Thyroid gland (tissue), 4 donors: ENCODE results near the gene UCN2. TPM values are rescaled to one million over a fixed set of nuclear protein-coding genes. Genes with fewer than 3 reads are reported as not detected.

Source experiments
- DNase-seq, 2 donors: peaks; one replicate each; pipeline ENCODE4 v3.0.0-alpha.2; 2019
- H3K27ac ChIP-seq, 3 donors: fragments of 200-600 bp; sonication (generic); 1 replicate in 2 of 3; 2 replicates in 1 of 3; pipeline ENCODE4 v1.5.1; 2016 to 2019; ENCODE audit warnings: mild to moderate bottlenecking in 1 of 3, moderate library complexity in 1 of 3
- H3K27me3 ChIP-seq: fragments of 200-600 bp; sonication (generic); one replicate; pipeline ENCODE4 v1.5.1; 2019
- H3K36me3 ChIP-seq, 2 donors: fragments of 200-600 bp; sonication (generic); one replicate each; pipeline ENCODE4 v1.5.1; 2016 to 2019
- H3K4me1 ChIP-seq, 2 donors: fragments of 200-600 bp; sonication (generic); one replicate each; pipeline ENCODE4 v1.5.1; 2017 to 2019
- H3K4me3 ChIP-seq, 3 donors: fragments of 200-600 bp; sonication (generic); replicated peaks in 1 of 3; 1 replicate in 2 of 3; 2 replicates in 1 of 3; pipeline ENCODE4 v1.5.1; 2016; ENCODE audit warnings: mild to moderate bottlenecking in 1 of 3
- H3K9me3 ChIP-seq: fragments of 200-600 bp; sonication (generic); one replicate; pipeline ENCODE4 v1.5.1; 2017
- POLR2A ChIP-seq, 2 donors: fragments of 450-650 bp; IDR thresholded peaks; one replicate each; pipeline ENCODE4 v1.6.1; 2017; ENCODE audit warnings: antibody characterized with exemption in 2 of 2, mild to moderate bottlenecking in 2 of 2, moderate library complexity in 1 of 2
- WGBS, 2 donors: methylation state at CpG; one replicate each; pipeline ENCODE4 v1.1.5; 2017; 5-methylcytosine and 5-hydroxymethylcytosine counted together
- intact Hi-C: fragments of 100-400 bp; cut with DNase I; formaldehyde crosslinking; loops from one replicate; pipeline ENCODE4 v1.15.1; 2023
- total RNA-seq, 4 donors: library from RNA; depleted of rRNA; stranded (reverse); fragments of >200 nt; gene quantifications; one replicate each; pipeline ENCODE4 v1.2.3, GENCODE V29; 2016
- TF ChIP-seq, protein P1 (sequence below), 6 experiments: fragments of 200-600 bp in 3 of 6; fragments of 450-650 bp in 3 of 6; sonication (generic) in 3 of 6; IDR thresholded peaks; one replicate each; pipeline ENCODE4 v1.5.1; 2016 to 2019; ENCODE audit warnings: antibody characterized with exemption in 6 of 6, mild to moderate bottlenecking in 2 of 6, inconsistent platforms in 1 of 6, moderate library complexity in 1 of 6

The UCN2 gene
- total RNA-seq, 4 donors from 2014 or later: not detected

DNA sequence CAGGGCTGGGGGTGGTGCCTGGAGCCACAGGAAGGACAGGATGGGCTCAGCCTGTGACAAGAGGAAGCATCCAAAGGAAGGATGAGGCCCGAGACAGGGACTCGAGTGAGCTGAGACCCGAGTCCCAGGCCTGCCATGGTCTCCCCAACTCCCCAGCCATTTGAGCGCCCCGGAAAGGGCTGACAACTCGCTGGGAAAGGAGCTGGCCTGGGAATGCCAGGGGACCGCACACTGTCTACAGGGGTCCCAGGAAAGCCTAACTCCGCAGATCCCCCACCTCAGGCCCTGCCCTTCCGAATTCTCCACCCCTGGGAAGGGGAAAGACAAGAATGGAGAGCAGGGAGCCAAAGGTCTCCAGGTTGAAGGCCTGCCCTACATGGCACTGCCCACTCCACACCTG is 38.6 kb downstream of the UCN2 start:
- TF ChIP-seq, protein P1, sequence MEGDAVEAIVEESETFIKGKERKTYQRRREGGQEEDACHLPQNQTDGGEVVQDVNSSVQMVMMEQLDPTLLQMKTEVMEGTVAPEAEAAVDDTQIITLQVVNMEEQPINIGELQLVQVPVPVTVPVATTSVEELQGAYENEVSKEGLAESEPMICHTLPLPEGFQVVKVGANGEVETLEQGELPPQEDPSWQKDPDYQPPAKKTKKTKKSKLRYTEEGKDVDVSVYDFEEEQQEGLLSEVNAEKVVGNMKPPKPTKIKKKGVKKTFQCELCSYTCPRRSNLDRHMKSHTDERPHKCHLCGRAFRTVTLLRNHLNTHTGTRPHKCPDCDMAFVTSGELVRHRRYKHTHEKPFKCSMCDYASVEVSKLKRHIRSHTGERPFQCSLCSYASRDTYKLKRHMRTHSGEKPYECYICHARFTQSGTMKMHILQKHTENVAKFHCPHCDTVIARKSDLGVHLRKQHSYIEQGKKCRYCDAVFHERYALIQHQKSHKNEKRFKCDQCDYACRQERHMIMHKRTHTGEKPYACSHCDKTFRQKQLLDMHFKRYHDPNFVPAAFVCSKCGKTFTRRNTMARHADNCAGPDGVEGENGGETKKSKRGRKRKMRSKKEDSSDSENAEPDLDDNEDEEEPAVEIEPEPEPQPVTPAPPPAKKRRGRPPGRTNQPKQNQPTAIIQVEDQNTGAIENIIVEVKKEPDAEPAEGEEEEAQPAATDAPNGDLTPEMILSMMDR (IDR thresholded peaks at IDR 0.05): no peak
- TF ChIP-seq POLR2A (IDR thresholded peaks at IDR 0.05): no peak
- H3K27ac ChIP-seq: no peak overlapping the region
- no peak for DNase-seq
- H3K9me3 ChIP-seq: no peaks in the 10 kb centered on the region
- no peak overlapping the region for H3K4me3 ChIP-seq
- no peaks in the 10 kb centered on the region for H3K27me3 ChIP-seq
- H3K4me1 ChIP-seq: no peaks in the 10 kb centered on the region
- intact Hi-C loops: no loop called here
- no peaks in the 10 kb centered on the region for H3K36me3 ChIP-seq
- WGBS, 2 donors: 87 to 91% methylated on average over 7 to 9 of the region's 9 CpGs

GRCh38 chr3:48521635-48522034 is 41.9 kb downstream of the UCN2 start:
- Histone ChIP-seq H3K27me3 (no peaks in the 10 kb centered on the region), H3K4me1 (peaks cover 0 to 8% of the 10 kb centered on the region in 2 donors), H3K4me3 (no peak overlapping the region), H3K27ac (no peak overlapping the region), H3K36me3 (no peaks in the 10 kb centered on the region), H3K9me3 (no peaks in the 10 kb centered on the region)
- DNase-seq: no peak
- intact Hi-C loops: no loop called here
- 93 to 95% methylated on average over 5 to 6 of the region's 6 CpGs for WGBS, 2 donors
- no peak for TF ChIP-seq POLR2A (IDR thresholded peaks at IDR 0.05)
- TF ChIP-seq, protein P1 (IDR thresholded peaks at IDR 0.05): no peak

- Histone ChIP-seq H3K27ac (no peak overlapping the region), H3K9me3 (no peaks in the 10 kb centered on the region), H3K36me3 (no peaks in the 10 kb centered on the region), H3K27me3 (no peaks in the 10 kb centered on the region), H3K4me3 (no peak overlapping the region), H3K4me1 (peaks cover 0 to 8% of the 10 kb centered on the region in 2 donors)
- TF ChIP-seq, protein P1 (IDR thresholded peaks at IDR 0.05): no peak
- 50 to 74% methylated on average over 9 of the region's 9 CpGs for WGBS, 2 donors
- intact Hi-C loops: no loop called here
- DNase-seq: peak in 1 of 2 donors; percentile 32
These were observed 44.3 kb downstream of the UCN2 start for GRCh38 chr3:48519277-48519643.

- no peak for DNase-seq
- Histone ChIP-seq H3K9me3 (no peaks in the 10 kb centered on the region), H3K27me3 (no peaks in the 10 kb centered on the region), H3K4me3 (no peak overlapping the region), H3K4me1 (peaks cover 0 to 8% of the 10 kb centered on the region in 2 donors), H3K36me3 (no peaks in the 10 kb centered on the region), H3K27ac (no peak overlapping the region)
- TF ChIP-seq, protein P1 (IDR thresholded peaks at IDR 0.05): no peak
- TF ChIP-seq POLR2A (IDR thresholded peaks at IDR 0.05): no peak
- WGBS, 2 donors: 71 to 87% methylated on average over 6 to 10 of the region's 12 CpGs
- intact Hi-C loops: no loop called here
These were observed 44.8 kb downstream of the UCN2 start for GRCh38 chr3:48518638-48519276.

- no peaks in the 10 kb centered on the region for H3K27me3 ChIP-seq
- H3K9me3 ChIP-seq: no peaks in the 10 kb centered on the region
- TF ChIP-seq, protein P1 (IDR thresholded peaks at IDR 0.05): no peak
- TF ChIP-seq POLR2A (IDR thresholded peaks at IDR 0.05): no peak
- no peak overlapping the region for H3K4me3 ChIP-seq
- intact Hi-C loops: no loop called here
- H3K4me1 ChIP-seq: peaks cover 0 to 8% of the 10 kb centered on the region in 2 donors
- no peaks in the 10 kb centered on the region for H3K36me3 ChIP-seq
- DNase-seq: no peak
- WGBS, 2 donors: 90 to 93% methylated on average over 6 of the region's 6 CpGs
- H3K27ac ChIP-seq: no peak overlapping the region
These were observed 45.5 kb downstream of the UCN2 start for GRCh38 chr3:48518069-48518468.
